GM13977 (cell line): ENCODE results near the gene P3H2.

ENCODE experiments used
- DNase-seq: peaks from one replicate; pipeline ENCODE4 v3.0.0; 2012; ENCODE audit warnings: low spot score
- in situ Hi-C: fragments of 300-500 bp; cut with MboI; formaldehyde crosslinking; loops from one replicate; pipeline ENCODE4 v1.12.0; 2022; ENCODE audit warnings: low sequenced_read_pairs, low pct_unique_long_range_greater_than_20kb, mixed read lengths, inconsistent platforms; ENCODE audit not compliant: unreplicated experiment
- TF ChIP-seq, protein P1 (sequence below): IDR thresholded peaks from 2 replicates; pipeline ENCODE4 v1.5.1; 2012; ENCODE audit warnings: mild to moderate bottlenecking, control low read depth; ENCODE audit not compliant: insufficient read depth; ENCODE audit errors: extremely low read depth, missing control alignments

The P3H2 gene

DNA sequence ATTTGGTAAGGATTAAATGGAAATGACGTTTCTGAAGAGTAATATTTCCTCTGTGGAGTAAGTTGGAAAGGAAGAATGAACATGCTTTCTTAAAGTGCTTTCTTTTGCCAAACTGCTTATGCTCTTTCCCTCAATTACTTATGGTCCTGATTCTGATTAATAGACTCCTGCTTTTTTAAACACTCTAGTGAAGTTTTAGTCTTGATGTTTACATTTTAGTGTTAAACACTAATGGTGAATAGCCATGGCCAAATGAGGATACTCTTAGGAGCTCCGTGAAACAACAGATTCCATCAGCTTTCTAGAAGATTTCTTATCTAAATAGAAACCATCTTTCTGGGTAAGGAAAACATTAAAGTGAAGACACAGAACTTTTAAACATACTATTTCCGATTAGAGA is 117.6 kb downstream of the P3H2 start:
- TF ChIP-seq, protein P1, sequence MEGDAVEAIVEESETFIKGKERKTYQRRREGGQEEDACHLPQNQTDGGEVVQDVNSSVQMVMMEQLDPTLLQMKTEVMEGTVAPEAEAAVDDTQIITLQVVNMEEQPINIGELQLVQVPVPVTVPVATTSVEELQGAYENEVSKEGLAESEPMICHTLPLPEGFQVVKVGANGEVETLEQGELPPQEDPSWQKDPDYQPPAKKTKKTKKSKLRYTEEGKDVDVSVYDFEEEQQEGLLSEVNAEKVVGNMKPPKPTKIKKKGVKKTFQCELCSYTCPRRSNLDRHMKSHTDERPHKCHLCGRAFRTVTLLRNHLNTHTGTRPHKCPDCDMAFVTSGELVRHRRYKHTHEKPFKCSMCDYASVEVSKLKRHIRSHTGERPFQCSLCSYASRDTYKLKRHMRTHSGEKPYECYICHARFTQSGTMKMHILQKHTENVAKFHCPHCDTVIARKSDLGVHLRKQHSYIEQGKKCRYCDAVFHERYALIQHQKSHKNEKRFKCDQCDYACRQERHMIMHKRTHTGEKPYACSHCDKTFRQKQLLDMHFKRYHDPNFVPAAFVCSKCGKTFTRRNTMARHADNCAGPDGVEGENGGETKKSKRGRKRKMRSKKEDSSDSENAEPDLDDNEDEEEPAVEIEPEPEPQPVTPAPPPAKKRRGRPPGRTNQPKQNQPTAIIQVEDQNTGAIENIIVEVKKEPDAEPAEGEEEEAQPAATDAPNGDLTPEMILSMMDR, result no peak
- in situ Hi-C loops, result no loop called here
- no peak for DNase-seq

DNA sequence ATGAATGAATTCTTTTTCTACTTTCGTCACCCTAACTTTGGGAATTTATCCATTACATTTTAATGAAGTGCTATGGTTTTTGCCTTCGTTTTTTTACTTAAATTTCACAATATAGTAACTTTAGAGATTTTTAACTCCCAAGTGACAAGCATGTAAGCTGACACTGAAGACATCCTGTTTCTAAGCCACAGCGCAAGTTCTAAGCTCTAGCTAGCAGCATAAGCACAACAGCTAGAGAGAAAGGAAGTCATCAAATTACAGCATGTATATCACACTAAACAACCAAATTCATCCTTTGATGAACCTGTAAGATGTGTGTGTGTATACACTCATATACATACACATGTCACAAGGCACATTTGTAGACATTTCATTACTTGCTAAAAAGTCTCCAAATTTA is 119.3 kb downstream of the P3H2 start:
- in situ Hi-C loops, result no loop called here
- no peak for DNase-seq
- TF ChIP-seq, protein P1, result no peak

DNA sequence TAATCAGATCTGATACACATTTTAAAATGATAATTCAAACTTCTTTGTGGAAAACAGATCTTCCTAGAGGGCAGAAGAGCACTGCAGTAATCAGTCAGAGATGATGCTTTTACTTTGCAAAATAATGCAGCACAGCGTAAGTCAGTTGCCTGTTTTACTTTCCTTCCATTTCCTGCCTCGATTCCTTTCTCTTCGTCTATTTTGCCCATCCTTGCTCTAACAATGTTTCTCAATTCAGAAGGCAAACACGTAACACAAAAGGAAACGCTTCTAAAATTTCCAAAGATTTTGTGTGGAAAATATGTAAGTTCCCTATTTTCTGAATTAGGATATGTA is 119.9 kb downstream of the P3H2 start:
- TF ChIP-seq, protein P1, result no peak
- in situ Hi-C loops, result no loop called here
- no peak for DNase-seq

DNA sequence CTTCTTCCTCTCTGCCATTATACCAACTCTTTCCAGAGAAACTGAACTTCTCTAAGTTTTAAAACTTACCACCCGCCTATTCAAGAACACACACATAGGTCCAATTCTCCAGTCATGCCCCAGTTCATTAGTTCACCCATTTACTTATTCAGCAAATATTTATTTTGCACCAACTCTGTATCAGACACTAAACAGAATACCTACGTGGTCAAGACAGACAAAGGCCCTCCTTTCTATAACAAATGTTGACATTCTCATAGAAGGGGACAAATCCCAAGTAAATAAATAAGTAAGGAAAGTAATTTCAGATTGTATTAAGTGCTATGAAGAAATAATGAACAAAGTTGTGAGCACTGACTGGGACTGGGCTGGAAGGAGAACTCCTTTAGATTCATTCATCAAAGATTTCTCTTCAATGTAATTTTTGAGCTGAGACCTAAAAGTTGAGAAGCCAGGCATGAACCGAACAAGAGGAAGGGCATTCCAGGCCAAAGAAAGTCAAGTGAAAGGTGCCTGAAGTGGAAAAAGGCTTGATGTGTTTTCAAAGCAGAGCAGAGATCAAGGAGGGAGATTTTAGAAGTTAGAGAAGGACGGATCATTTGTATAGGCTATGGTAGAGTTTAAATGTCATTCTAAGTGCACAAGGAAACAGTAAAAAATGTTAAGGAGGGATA is 120.4 kb downstream of the P3H2 start:
- in situ Hi-C loops, result no loop called here
- DNase-seq, result no peak
- TF ChIP-seq, protein P1, result no peak

DNA sequence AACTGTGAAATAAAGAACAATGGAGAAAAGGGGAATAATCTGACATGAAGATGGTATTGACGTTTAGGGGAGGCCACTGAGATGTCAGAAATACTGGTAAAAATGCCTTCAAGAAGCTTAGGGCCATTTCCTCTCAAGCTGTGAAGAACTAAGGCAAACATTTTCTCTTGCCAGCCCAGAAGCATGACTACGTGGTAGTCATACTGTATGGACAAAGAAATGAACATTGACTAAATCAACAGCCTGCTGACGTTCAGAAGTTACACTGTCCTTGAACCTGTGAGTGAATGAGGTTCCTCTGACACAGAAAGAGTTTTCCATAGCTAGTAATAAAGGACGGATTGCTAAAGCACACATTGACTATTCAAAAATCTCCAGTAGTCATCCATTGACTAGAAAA is 121.0 kb downstream of the P3H2 start:
- no peak for DNase-seq
- TF ChIP-seq, protein P1, result no peak
- in situ Hi-C loops, result no loop called here

DNA sequence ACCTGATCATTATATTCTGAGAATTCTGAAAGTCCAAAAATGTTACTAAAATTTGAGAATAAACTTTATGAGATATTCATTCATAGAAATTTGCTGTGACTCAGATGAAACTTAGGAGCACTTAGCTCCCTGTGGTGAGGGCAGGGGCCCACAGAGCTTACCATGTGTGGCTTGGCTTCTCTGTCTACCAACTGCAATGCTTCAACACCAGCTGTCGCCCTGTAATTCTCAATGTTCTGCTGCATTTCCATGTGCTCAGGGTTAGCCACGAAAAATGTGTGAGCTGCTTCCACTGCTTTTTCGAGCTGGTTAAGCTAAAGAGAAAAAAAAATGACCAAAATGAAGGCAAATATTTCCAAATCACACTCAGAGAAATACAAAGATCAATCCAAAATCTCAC is 125.6 kb downstream of the P3H2 start:
- DNase-seq, result no peak
- in situ Hi-C loops, result no loop called here
- TF ChIP-seq, protein P1, result no peak

DNA sequence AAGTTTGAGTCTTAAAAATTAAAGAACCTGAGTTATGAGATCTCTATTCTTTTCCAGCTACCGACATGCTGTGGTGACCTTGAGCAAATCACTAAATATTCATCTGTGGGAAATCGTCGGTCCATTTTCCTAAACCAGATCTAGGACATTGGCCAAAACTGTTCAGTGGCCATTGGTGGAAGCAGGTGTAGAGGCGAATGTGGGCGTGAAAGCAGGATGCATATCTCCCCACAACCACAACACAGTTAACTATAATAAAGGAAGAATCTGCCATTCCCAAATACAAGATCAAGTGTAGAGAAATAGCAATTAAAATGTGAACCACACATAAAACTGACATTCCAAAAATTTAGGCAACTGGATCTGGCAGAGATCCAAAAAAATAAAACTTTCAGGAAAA is 129.9 kb downstream of the P3H2 start:
- in situ Hi-C loops, result no loop called here
- DNase-seq, result no peak
- TF ChIP-seq, protein P1, result no peak
